ENCODE measurements around the gene SEH1L.
A peak's percentile ranks its signal among the peaks of the same experiment; 100 is the strongest.
"Not testable (repeated sequence)": the region's sequence is repeated elsewhere in the genome, so short reads cannot be mapped to it uniquely, and the experiment has no call there.

The SEH1L gene

GRCh38 chr18:12996661-12997292, 49.0 kb downstream of the SEH1L start:
- no peak for DNase-seq

GRCh38 chr18:12997330-12997729, 49.5 kb downstream of the SEH1L start:
- not testable (repeated sequence) for DNase-seq

- DNase-seq, result no peak
Observed at GRCh38 chr18:12998332-12999060, 50.7 kb downstream of the SEH1L start.

GRCh38 chr18:13003466-13003896, 55.7 kb downstream of the SEH1L start:
- peak; percentile 12 to 51 (median 44) for DNase-seq

- DNase-seq, result peak; percentile 5 to 51 (median 44)
Observed at GRCh38 chr18:13004396-13004795, 56.6 kb downstream of the SEH1L start.

- no peak for DNase-seq
Observed at GRCh38 chr18:13005289-13005688, 57.5 kb downstream of the SEH1L start.

- DNase-seq, result peak in 1 of 4 experiments; percentile 35
Observed at GRCh38 chr18:13006531-13007247, 58.9 kb downstream of the SEH1L start.

- DNase-seq, result peak in 1 of 4 experiments; percentile 19
Observed at GRCh38 chr18:13007248-13007560, 59.4 kb downstream of the SEH1L start.

GRCh38 chr18:13011719-13012118, 63.9 kb downstream of the SEH1L start:
- DNase-seq, result no peak

GRCh38 chr18:13014232-13014631, 66.4 kb downstream of the SEH1L start:
- no peak for DNase-seq

- no peak for DNase-seq
Observed at GRCh38 chr18:13014818-13015217, 67.0 kb downstream of the SEH1L start.

GRCh38 chr18:13017247-13017875, 69.5 kb downstream of the SEH1L start:
- DNase-seq, result no peak

- no peak for DNase-seq
Observed at GRCh38 chr18:13018374-13018773, 70.6 kb downstream of the SEH1L start.

GRCh38 chr18:13019301-13019700, 71.5 kb downstream of the SEH1L start:
- no peak for DNase-seq

GRCh38 chr18:13022644-13023043, 74.8 kb downstream of the SEH1L start:
- no peak for DNase-seq

GRCh38 chr18:13025233-13025632, 77.4 kb downstream of the SEH1L start:
- DNase-seq, result no peak

- no peak for DNase-seq
Observed at GRCh38 chr18:13026583-13027270, 78.9 kb downstream of the SEH1L start.

GRCh38 chr18:13028869-13029268, 81.1 kb downstream of the SEH1L start:
- DNase-seq, result no peak

- DNase-seq, result no peak
Observed at GRCh38 chr18:13032173-13032572, 84.4 kb downstream of the SEH1L start.

- DNase-seq, result no peak
Observed at GRCh38 chr18:13035249-13035914, 87.6 kb downstream of the SEH1L start.

GRCh38 chr18:13036622-13037320, 89.0 kb downstream of the SEH1L start:
- DNase-seq, result no peak
